Stomach (tissue), 4 donors: ENCODE results near the gene C9orf50.

Experiments
- CTCF ChIP-seq, 7 experiments: fragments of 450-650 bp in 4 of 7; fragments of 200-600 bp in 3 of 7; sonication (generic) in 3 of 7; IDR thresholded peaks; one replicate each; pipeline ENCODE4 v1.5.1; 2016 to 2019; ENCODE audit warnings: antibody characterized with exemption in 7 of 7, control low read depth in 2 of 7, mild to moderate bottlenecking in 1 of 7
- POLR2AphosphoS5 ChIP-seq, 3 donors: sonication (generic); formaldehyde crosslinking; IDR thresholded peaks; one replicate each; pipeline ENCODE4 v1.6.1; 2016; ENCODE audit warnings: antibody characterized with exemption in 3 of 3

- TF ChIP-seq POLR2AphosphoS5 (IDR thresholded peaks at IDR 0.05) = no peak
- TF ChIP-seq CTCF (IDR thresholded peaks at IDR 0.05) = no peak
Measured at GRCh38 chr9:129612815-129613519, 7.9 kb downstream of the C9orf50 start.
